NCI-H82 treated with DMSO at 0.1 percent for 48 hours (cell line): Measurements from ENCODE around the gene PLTP.
"Not testable (repeated sequence)": the region's sequence is repeated elsewhere in the genome, so short reads cannot be mapped to it uniquely, and the experiment has no call there.

Experiments used
- DNase-seq: peaks from one replicate; lab custom pipeline; 2025; ENCODE audit not compliant: unreplicated experiment; lab: John Stamatoyannopoulos, UW

Gene PLTP

GRCh38 chr20:45880988-45881788, 30.8 kb downstream of the PLTP start, which contains the start of gene ZSWIM1:
TSS of gene ZSWIM1 (plus strand) at chr20:45881227. CDS start at chr20:45882593, 1,366 bp downstream.
- DNase-seq: peak; percentile 98

- DNase-seq: peak; percentile 28
Observed at GRCh38 chr20:45878076-45878761, 33.7 kb downstream of the PLTP start.

GRCh38 chr20:45874576-45874975, 37.4 kb downstream of the PLTP start:
- no peak for DNase-seq

- DNase-seq: not testable (repeated sequence)
Observed at GRCh38 chr20:45874104-45874481, 37.9 kb downstream of the PLTP start.

GRCh38 chr20:45873409-45874103, 38.4 kb downstream of the PLTP start:
- no peak for DNase-seq

GRCh38 chr20:45872626-45873025, 39.3 kb downstream of the PLTP start:
- DNase-seq: no peak

- DNase-seq: no peak
Observed at GRCh38 chr20:45867819-45868176, 44.2 kb downstream of the PLTP start.

GRCh38 chr20:45867136-45867818, 44.7 kb downstream of the PLTP start:
- DNase-seq: no peak

GRCh38 chr20:45866454-45866853, 45.5 kb downstream of the PLTP start:
- no peak for DNase-seq

- no peak for DNase-seq
Observed at GRCh38 chr20:45863543-45864470, 48.1 kb downstream of the PLTP start.

GRCh38 chr20:45861221-45862075, 50.5 kb downstream of the PLTP start:
- DNase-seq: peak; percentile 60

GRCh38 chr20:45860560-45861220, 51.3 kb downstream of the PLTP start:
- DNase-seq: peak; percentile 98

GRCh38 chr20:45859916-45860315, 52.0 kb downstream of the PLTP start:
- DNase-seq: no peak

- DNase-seq: no peak
Observed at GRCh38 chr20:45857882-45858216, 54.1 kb downstream of the PLTP start.

GRCh38 chr20:45857114-45857881, 54.7 kb downstream of the PLTP start, which contains the start of the genes ACOT8 and ZSWIM3:
TSS of gene ACOT8 (minus strand) at chr20:45857392. CDS start at chr20:45857315, 77 bp downstream.
TSS of gene ZSWIM3 (plus strand) at chr20:45857614. CDS start at chr20:45857826, 212 bp downstream.
- DNase-seq: peak; percentile 100

GRCh38 chr20:45853484-45853883, 58.5 kb downstream of the PLTP start:
- DNase-seq: no peak

GRCh38 chr20:45852326-45852725, 59.6 kb downstream of the PLTP start:
- no peak for DNase-seq

- DNase-seq: no peak
Observed at GRCh38 chr20:45851501-45851900, 60.5 kb downstream of the PLTP start.
